OCI-LY7 (cell line): Measurements from ENCODE around the gene ZNF343. TPM values are rescaled to one million over a fixed set of nuclear protein-coding genes. Genes with fewer than 3 reads are reported as not detected.

Experiments
- BruUV-seq: library from RNA; stranded (reverse); fragments of 400-500 nt; replicated peaks from 2 replicates; lab custom pipeline; 2021; lab: Mats Ljungman, UMichigan
- CTCF ChIA-PET: fragments of 300-600 bp; sonication (Branson Sonifier 250); formaldehyde crosslinking; loops from one replicate; lab custom pipeline; 2022; ENCODE audit warnings: antibody characterized with exemption; ENCODE audit not compliant: unreplicated experiment; lab: Charles Lee
- POLR2A ChIA-PET: fragments of 300-600 bp; sonication (Branson Sonifier 250); formaldehyde crosslinking; loops from one replicate; lab custom pipeline; 2022; ENCODE audit warnings: antibody characterized with exemption; lab: Charles Lee
- DNase-seq: peaks from one replicate; pipeline ENCODE4 v3.0.0-alpha.2; 2015; ENCODE audit warnings: low spot score
- H2AFZ ChIP-seq: fragments of 200-600 bp; sonication (generic), shearing (Covaris generic); 2 replicates; pipeline ENCODE4 v1.6.1; 2014; ENCODE audit warnings: mild to moderate bottlenecking, antibody characterized with exemption, low read length, moderate library complexity
- H3K27ac ChIP-seq: fragments of 200-600 bp; sonication (generic); 2 replicates; pipeline ENCODE4 v1.5.1; 2014; ENCODE audit warnings: mixed run types, low read depth, mild to moderate bottlenecking, moderate library complexity, low read length, inconsistent platforms; ENCODE audit not compliant: poor library complexity, severe bottlenecking
- H3K36me3 ChIP-seq: fragments of 200-600 bp; sonication (generic); 2 replicates; pipeline ENCODE4 v1.6.1; 2014; ENCODE audit warnings: mild to moderate bottlenecking, antibody characterized with exemption, low read length, moderate library complexity, mixed read lengths; ENCODE audit not compliant: insufficient read depth
- H3K4me1 ChIP-seq: fragments of 200-600 bp; sonication (generic); 2 replicates; pipeline ENCODE4 v1.5.1; 2014; ENCODE audit warnings: mild to moderate bottlenecking, low read length; ENCODE audit not compliant: insufficient read depth, poor library complexity, severe bottlenecking
- H3K4me2 ChIP-seq: fragments of 200-600 bp; sonication (generic); 2 replicates; pipeline ENCODE4 v1.6.1; 2014; ENCODE audit warnings: mild to moderate bottlenecking, low read length
- H3K4me3 ChIP-seq: fragments of 200-600 bp; sonication (generic); 2 replicates; pipeline ENCODE4 v1.5.1; 2014; ENCODE audit warnings: mild to moderate bottlenecking, low read depth, low read length; ENCODE audit not compliant: poor library complexity, severe bottlenecking
- H3K79me2 ChIP-seq: fragments of 200-600 bp; sonication (generic); 2 replicates; pipeline ENCODE4 v1.6.1; 2016; ENCODE audit warnings: low read depth, mild to moderate bottlenecking, low read length, moderate library complexity, mixed read lengths; ENCODE audit not compliant: insufficient read depth
- H3K9me2 ChIP-seq: fragments of 200-600 bp; sonication (generic); 2 replicates; pipeline ENCODE4 v1.6.1; 2016; ENCODE audit warnings: mild to moderate bottlenecking, low read length, mixed read lengths; ENCODE audit not compliant: insufficient read depth
- H3K9me3 ChIP-seq: fragments of 200-600 bp; sonication (generic); 2 replicates; pipeline ENCODE4 v1.6.1; 2014; ENCODE audit warnings: mild to moderate bottlenecking, mixed run types, low read length, mixed read lengths
- H4K20me1 ChIP-seq: fragments of 200-600 bp; sonication (generic); 2 replicates; pipeline ENCODE4 v1.6.1; 2014; ENCODE audit warnings: mild to moderate bottlenecking, antibody characterized with exemption, low read length, moderate library complexity, mixed read lengths; ENCODE audit not compliant: insufficient read depth
- EZH2phosphoT487 ChIP-seq: fragments of 200-600 bp; sonication (generic); IDR thresholded peaks from 2 replicates; pipeline ENCODE4 v1.6.1; 2018; ENCODE audit warnings: low read depth, borderline replicate concordance, mild to moderate bottlenecking, mixed run types, antibody characterized with exemption, low read length, moderate library complexity, mixed read lengths
- intact Hi-C: fragments of 100-400 bp; cut with micrococcal nuclease; formaldehyde crosslinking; loops from one replicate; pipeline ENCODE4 v1.10.0; 2022; ENCODE audit not compliant: unreplicated experiment
- total RNA-seq, 2 experiments: library from RNA; depleted of rRNA in 1 of 2; stranded (reverse); fragments of >200 nt in 1 of 2; shearing (Covaris generic) in 1 of 2; gene quantifications; 2 replicates each; pipeline ENCODE4 v1.2.3, GENCODE V29; 2014 to 2022
- TF ChIP-seq, protein P1 (sequence below): fragments of 200-600 bp; sonication (generic); conservative IDR thresholded peaks from 2 replicates; pipeline ENCODE4 v1.5.1; 2014; ENCODE audit warnings: mild to moderate bottlenecking, antibody characterized with exemption, low read length, moderate library complexity, mixed read lengths

ZNF343 gene
- total RNA-seq, 2 experiments from 2014 or later = 7.1 to 11.9 TPM

DNA sequence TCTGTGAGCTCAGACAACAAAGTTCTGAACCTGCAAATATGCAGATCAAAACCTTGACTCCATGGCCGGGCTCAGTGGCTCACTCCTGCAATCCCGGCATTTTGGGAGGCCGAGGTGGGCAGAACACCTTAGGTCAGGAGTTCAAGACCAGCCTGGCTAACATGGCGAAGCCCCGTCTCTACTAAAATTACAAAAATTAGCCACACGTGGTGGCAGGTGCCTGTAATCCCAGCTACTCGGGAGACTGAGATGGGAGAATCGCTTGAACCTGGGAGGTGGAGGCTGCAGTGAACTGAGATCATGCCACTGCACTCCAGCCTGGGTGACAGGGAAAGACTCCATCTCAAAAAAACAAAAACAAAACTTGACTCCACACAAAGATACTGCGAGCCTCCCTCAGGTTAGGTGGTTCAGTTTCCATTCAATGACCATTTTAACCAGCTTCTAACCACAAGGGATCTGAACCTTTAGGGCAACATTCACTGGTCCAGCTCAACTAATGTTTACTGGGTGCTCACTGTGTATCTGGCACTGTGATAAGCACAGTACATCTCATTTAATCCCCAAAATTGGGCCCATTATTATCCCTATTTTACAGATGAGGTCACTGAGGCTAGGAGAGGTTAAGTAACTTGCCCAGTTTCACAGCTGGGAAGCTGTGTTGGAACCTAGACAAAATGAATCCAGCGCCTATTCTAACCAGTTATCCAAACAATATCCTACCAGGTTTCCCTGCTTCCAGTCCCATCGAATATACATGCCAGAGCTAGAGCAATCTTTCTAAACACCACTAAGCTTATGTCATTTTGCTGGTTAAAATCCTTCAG lies 39.9 kb downstream of the ZNF343 start:
- Histone ChIP-seq H3K79me2 (peaks cover 62% of the 10 kb centered on the region), H2AFZ (no peak overlapping the region), H3K4me2 (peak overlapping the region; percentile 85), H3K4me1 (peaks cover 26% of the 10 kb centered on the region), H3K9me3 (no peaks in the 10 kb centered on the region), H3K9me2 (no peaks in the 10 kb centered on the region), H4K20me1 (peaks cover 45% of the 10 kb centered on the region), H3K27ac (no peak overlapping the region), H3K36me3 (peaks cover 66% of the 10 kb centered on the region), H3K4me3 (peak overlapping the region; percentile 99)
- DNase-seq = no peak
- TF ChIP-seq, protein P1, sequence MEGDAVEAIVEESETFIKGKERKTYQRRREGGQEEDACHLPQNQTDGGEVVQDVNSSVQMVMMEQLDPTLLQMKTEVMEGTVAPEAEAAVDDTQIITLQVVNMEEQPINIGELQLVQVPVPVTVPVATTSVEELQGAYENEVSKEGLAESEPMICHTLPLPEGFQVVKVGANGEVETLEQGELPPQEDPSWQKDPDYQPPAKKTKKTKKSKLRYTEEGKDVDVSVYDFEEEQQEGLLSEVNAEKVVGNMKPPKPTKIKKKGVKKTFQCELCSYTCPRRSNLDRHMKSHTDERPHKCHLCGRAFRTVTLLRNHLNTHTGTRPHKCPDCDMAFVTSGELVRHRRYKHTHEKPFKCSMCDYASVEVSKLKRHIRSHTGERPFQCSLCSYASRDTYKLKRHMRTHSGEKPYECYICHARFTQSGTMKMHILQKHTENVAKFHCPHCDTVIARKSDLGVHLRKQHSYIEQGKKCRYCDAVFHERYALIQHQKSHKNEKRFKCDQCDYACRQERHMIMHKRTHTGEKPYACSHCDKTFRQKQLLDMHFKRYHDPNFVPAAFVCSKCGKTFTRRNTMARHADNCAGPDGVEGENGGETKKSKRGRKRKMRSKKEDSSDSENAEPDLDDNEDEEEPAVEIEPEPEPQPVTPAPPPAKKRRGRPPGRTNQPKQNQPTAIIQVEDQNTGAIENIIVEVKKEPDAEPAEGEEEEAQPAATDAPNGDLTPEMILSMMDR = no peak
- TF ChIP-seq EZH2phosphoT487 = no peak
- intact Hi-C loops = no loop called here
- ChIA-PET CTCF (interaction anchor here (0.6 kb wide), 1 partner anchor 17 kb away, joined by 4 read pairs; no protein-coding TSS in a partner anchor), POLR2A (interaction anchor here (0.9 kb wide), 2 partner anchors 9 to 13 kb away, joined by 3 to 5 read pairs; no protein-coding TSS in a partner anchor)
- no TSS peak for BruUV-seq

- no peak overlapping the region for H3K27ac ChIP-seq
- peaks cover 62% of the 10 kb centered on the region for H3K79me2 ChIP-seq
- no peaks in the 10 kb centered on the region for H3K9me2 ChIP-seq
- TF ChIP-seq EZH2phosphoT487 = no peak
- TF ChIP-seq, protein P1 = no peak
- H3K4me1 ChIP-seq = peaks cover 23% of the 10 kb centered on the region
- ChIA-PET CTCF (no interaction called here), POLR2A (no interaction called here)
- no TSS peak for BruUV-seq
- no peaks in the 10 kb centered on the region for H3K9me3 ChIP-seq
- H4K20me1 ChIP-seq = peaks cover 47% of the 10 kb centered on the region
- H3K4me3 ChIP-seq = no peak overlapping the region
- no peak overlapping the region for H2AFZ ChIP-seq
- H3K36me3 ChIP-seq = peaks cover 80% of the 10 kb centered on the region
- intact Hi-C loops = no loop called here
- DNase-seq = no peak
- no peak overlapping the region; the same call in 1 of the 2 replicates for H3K4me2 ChIP-seq
Measured at GRCh38 chr20:2467412-2467811, 41.3 kb downstream of the ZNF343 start.

DNA sequence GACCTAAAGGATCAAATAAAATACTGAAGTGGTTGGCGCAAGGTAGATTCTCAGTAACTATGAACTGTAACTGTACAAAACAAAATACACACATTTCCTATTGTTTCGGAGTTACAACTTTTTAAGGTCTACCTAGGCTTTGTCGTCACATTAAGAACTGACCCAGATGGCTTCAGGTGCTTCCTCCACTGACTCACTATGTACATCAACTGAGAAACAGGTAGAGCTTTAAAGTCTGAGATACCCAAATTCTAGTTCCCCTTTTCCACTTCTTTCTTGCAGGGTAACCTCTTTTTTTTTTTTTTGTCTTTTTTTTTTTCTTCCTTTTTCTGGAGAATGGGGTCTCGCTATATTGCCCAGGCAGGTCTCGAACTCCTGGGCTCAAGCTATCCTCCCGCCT lies 43.6 kb downstream of the ZNF343 start:
- POLR2A ChIA-PET = no interaction called here
- TF ChIP-seq, protein P1 = no peak
- no peak for TF ChIP-seq EZH2phosphoT487
- Histone ChIP-seq H2AFZ (no peak overlapping the region), H3K4me3 (no peak overlapping the region), H3K9me3 (no peaks in the 10 kb centered on the region), H3K4me2 (no peak overlapping the region), H3K9me2 (no peaks in the 10 kb centered on the region), H3K4me1 (peaks cover 16% of the 10 kb centered on the region), H4K20me1 (peaks cover 47% of the 10 kb centered on the region), H3K79me2 (peaks cover 57% of the 10 kb centered on the region), H3K36me3 (peaks cover 100% of the 10 kb centered on the region), H3K27ac (no peak overlapping the region)
- intact Hi-C loops = no loop called here
- no peak for DNase-seq
- no TSS peak for BruUV-seq
- CTCF ChIA-PET = no interaction called here
